ENCODE results near the gene GPR55.

The GPR55 gene

DNA sequence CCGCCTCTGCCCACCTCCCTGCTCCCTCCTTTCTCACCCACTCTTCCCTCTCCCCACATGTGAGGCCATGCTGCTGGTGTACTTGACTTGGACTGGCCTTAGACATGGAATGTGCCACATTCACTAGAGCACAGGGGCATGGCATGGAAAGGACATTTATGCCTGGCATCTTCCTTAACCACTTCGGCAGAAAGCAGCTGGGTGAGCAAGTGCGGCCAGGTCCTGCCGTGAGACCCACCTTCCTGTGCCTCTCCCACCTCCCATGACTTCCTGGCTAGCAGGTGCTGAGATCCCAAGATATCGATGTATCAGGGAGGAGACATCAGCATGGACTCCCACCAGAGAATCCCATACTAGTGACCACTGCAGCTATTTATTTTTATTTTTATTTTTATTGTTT lies 13.0 kb downstream of the GPR55 start:
- no peak for TF ChIP-seq POLR2AphosphoS5 (IDR thresholded peaks at IDR 0.05; ENCODE audit: low read depth)
- TF ChIP-seq REST (IDR thresholded peaks at IDR 0.05; ENCODE audit: insufficient replicate concordance, low read depth): no peak
- no peak for TF ChIP-seq GABPA (IDR thresholded peaks at IDR 0.05; ENCODE audit: low read depth)
- no peak for TF ChIP-seq SPI1 (IDR thresholded peaks at IDR 0.05; ENCODE audit: borderline replicate concordance, low read depth)
- TF ChIP-seq CTCF (IDR thresholded peaks at IDR 0.05; ENCODE audit: insufficient read depth, low read length): no peak
- H3K4me3 ChIP-seq (replicated peaks; ENCODE audit: insufficient read depth, low read length): no peak overlapping the region

GRCh38 chr2:230910546-230911177 lies 14.4 kb downstream of the GPR55 start:
- Histone ChIP-seq H3K4me3 (replicated peaks; ENCODE audit: insufficient read depth, low read length) (no peak overlapping the region), H3K27me3 (ENCODE audit: insufficient read depth, poor library complexity, severe bottlenecking) (no peaks in the 10 kb centered on the region), H3K27ac (replicated peaks) (no peak overlapping the region)
- DNase-seq (ENCODE audit: low read depth in 1 of 2, low spot score in 1 of 2): no peak
- TF ChIP-seq POLR2AphosphoS5 (IDR thresholded peaks at IDR 0.05; ENCODE audit: low read depth) (no peak), SPI1 (IDR thresholded peaks at IDR 0.05; ENCODE audit: borderline replicate concordance, low read depth) (no peak), CTCF (IDR thresholded peaks at IDR 0.05; ENCODE audit: insufficient read depth, low read length) (no peak), REST (IDR thresholded peaks at IDR 0.05; ENCODE audit: insufficient replicate concordance, low read depth) (no peak), GABPA (IDR thresholded peaks at IDR 0.05; ENCODE audit: low read depth) (no peak)

More for the DNA sequence above, 13.0 kb downstream of the GPR55 start:
- DNase-seq (ENCODE audit: low read depth in 1 of 2, low spot score in 1 of 2): no peak
- H3K27me3 ChIP-seq (ENCODE audit: insufficient read depth, poor library complexity, severe bottlenecking): no peaks in the 10 kb centered on the region
- no peak overlapping the region for H3K27ac ChIP-seq (replicated peaks)

DNA sequence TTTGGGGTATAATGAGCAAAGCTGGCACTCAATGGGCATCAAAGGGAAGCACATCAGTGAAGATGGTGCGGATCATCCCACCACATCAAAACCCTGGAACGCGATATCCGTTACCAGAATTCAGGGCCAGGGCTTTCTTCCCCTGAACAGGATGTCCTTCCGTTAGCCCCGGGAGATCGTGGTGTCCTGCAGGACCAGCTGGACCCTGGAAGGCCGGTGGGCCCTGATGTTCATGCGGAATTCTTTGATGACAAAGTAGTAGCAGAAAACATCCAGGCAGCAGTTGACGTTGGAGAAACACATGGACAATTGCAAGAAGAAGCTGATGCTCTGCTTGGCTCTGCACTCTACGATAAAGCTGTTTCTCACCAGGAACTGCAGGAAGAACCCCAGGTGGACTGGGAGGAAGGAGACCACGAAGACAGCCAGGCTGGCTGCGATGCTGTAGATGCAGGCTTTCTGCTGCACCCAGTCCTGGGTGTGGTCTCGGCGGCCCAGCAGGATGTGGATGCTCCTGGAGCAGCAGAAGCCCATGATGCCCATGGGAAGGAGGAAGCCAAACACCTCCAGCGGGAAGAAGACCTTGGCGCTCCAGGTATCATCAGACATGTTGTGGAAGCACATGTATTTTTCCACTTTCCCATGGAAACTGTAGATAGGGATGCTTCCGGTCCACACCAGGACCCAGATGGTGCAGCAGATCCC lies 15.0 kb downstream of the GPR55 start:
- TF ChIP-seq POLR2AphosphoS5 (IDR thresholded peaks at IDR 0.05; ENCODE audit: low read depth) (no peak), REST (IDR thresholded peaks at IDR 0.05; ENCODE audit: insufficient replicate concordance, low read depth) (no peak), GABPA (IDR thresholded peaks at IDR 0.05; ENCODE audit: low read depth) (no peak)
- H3K27ac ChIP-seq (replicated peaks): no peak overlapping the region

More for the DNA sequence above, 15.0 kb downstream of the GPR55 start:
- DNase-seq (ENCODE audit: low read depth in 1 of 2, low spot score in 1 of 2): no peak
- Histone ChIP-seq H3K27me3 (ENCODE audit: insufficient read depth, poor library complexity, severe bottlenecking) (no peaks in the 10 kb centered on the region), H3K4me3 (replicated peaks; ENCODE audit: insufficient read depth, low read length) (no peak overlapping the region)

All from HL-60 (cell line).